KMS-11 (cell line): ENCODE data around the gene CAPN9.

Source experiments
- H2AFZ ChIP-seq: fragments of 200-600 bp; sonication (generic); 2 replicates; pipeline ENCODE4 v1.6.1; 2016; ENCODE audit warnings: antibody characterized with exemption, mixed run types, low read depth
- H3K27ac ChIP-seq: fragments of 200-600 bp; sonication (generic); 2 replicates; pipeline ENCODE4 v1.6.1; 2016; ENCODE audit warnings: mild to moderate bottlenecking, mixed run types
- H3K27me3 ChIP-seq: fragments of 200-600 bp; sonication (generic); 2 replicates; pipeline ENCODE4 v1.6.1; 2017; ENCODE audit warnings: mild to moderate bottlenecking, low read depth, mixed run types, moderate library complexity; ENCODE audit not compliant: insufficient read depth
- H3K36me3 ChIP-seq: fragments of 200-600 bp; sonication (generic); 2 replicates; pipeline ENCODE4 v1.6.1; 2017; ENCODE audit warnings: mild to moderate bottlenecking, mixed run types; ENCODE audit not compliant: insufficient read depth
- H3K4me1 ChIP-seq: fragments of 200-600 bp; sonication (generic); 2 replicates; pipeline ENCODE4 v1.6.1; 2016; ENCODE audit warnings: mild to moderate bottlenecking, low read depth, mixed run types; ENCODE audit not compliant: poor library complexity, severe bottlenecking
- H3K4me2 ChIP-seq: fragments of 200-600 bp; sonication (generic); 2 replicates; pipeline ENCODE4 v1.7.0; 2016; ENCODE audit warnings: mild to moderate bottlenecking, mixed run types
- H3K4me3 ChIP-seq: fragments of 200-600 bp; sonication (generic); IDR thresholded peaks from 2 replicates; pipeline ENCODE4 v1.6.1; 2017; ENCODE audit warnings: low read depth, low read length, mixed read lengths; ENCODE audit not compliant: insufficient read depth
- H3K79me2 ChIP-seq: fragments of 200-600 bp; sonication (generic); 2 replicates; pipeline ENCODE4 v1.6.1; 2016; ENCODE audit warnings: low read depth, mixed run types; ENCODE audit not compliant: insufficient read depth
- H3K9ac ChIP-seq: fragments of 200-600 bp; sonication (generic); 2 replicates; pipeline ENCODE4 v1.6.1; 2016; ENCODE audit warnings: mild to moderate bottlenecking, mixed run types
- H4K20me1 ChIP-seq: fragments of 200-600 bp; sonication (generic); 2 replicates; pipeline ENCODE4 v1.6.1; 2016; ENCODE audit warnings: mild to moderate bottlenecking, mixed run types; ENCODE audit not compliant: insufficient read depth
- CTCF ChIP-seq: fragments of 200-600 bp; sonication (generic); conservative IDR thresholded peaks from 2 replicates; pipeline ENCODE4 v1.6.1; 2017; ENCODE audit warnings: low read depth, mild to moderate bottlenecking, antibody characterized with exemption, low read length, moderate library complexity, mixed read lengths

CAPN9 gene

DNA sequence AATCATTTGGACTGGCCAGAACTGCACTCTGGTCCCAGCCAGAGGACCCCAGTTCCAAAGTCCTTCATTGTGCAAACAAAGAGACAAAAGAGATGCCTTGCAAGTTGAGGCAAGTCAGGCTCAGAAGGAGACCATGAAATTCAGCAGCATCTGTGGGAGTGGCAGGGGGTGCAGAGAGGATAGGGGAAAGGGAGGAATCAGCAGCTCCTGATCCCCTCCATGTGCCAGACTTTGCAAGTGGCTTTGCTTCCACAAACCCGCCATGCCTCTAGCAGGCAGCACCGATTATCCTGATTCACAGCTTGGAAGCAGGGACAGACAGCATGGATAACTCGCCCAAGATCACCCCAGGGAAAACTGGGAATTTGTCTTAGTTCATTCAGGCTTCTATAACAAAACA is 2.1 kb upstream of the CAPN9 start:
- H2AFZ ChIP-seq, result no peak overlapping the region

GRCh38 chr1:230746617-230747016 is 571 bp upstream of the CAPN9 start:
- no peak overlapping the region for H3K4me3 ChIP-seq
- no peak overlapping the region for H3K27ac ChIP-seq
- H3K36me3 ChIP-seq, result no peaks in the 10 kb centered on the region
- H3K9ac ChIP-seq, result no peak overlapping the region
- H3K27me3 ChIP-seq, result no peaks in the 10 kb centered on the region
- H3K4me2 ChIP-seq, result no peak overlapping the region
- H3K4me1 ChIP-seq, result no peaks in the 10 kb centered on the region
- H2AFZ ChIP-seq, result no peak overlapping the region
- no peak for TF ChIP-seq CTCF
- H4K20me1 ChIP-seq, result no peaks in the 10 kb centered on the region
- H3K79me2 ChIP-seq, result no peaks in the 10 kb centered on the region

More for the DNA sequence above, 2.1 kb upstream of the CAPN9 start:
- Histone ChIP-seq H3K36me3 (no peaks in the 10 kb centered on the region), H3K4me1 (no peaks in the 10 kb centered on the region), H3K27ac (no peak overlapping the region), H3K27me3 (no peaks in the 10 kb centered on the region), H3K4me2 (no peak overlapping the region), H3K9ac (no peak overlapping the region), H3K79me2 (no peaks in the 10 kb centered on the region), H4K20me1 (no peaks in the 10 kb centered on the region), H3K4me3 (no peak overlapping the region)
- no peak for TF ChIP-seq CTCF

DNA sequence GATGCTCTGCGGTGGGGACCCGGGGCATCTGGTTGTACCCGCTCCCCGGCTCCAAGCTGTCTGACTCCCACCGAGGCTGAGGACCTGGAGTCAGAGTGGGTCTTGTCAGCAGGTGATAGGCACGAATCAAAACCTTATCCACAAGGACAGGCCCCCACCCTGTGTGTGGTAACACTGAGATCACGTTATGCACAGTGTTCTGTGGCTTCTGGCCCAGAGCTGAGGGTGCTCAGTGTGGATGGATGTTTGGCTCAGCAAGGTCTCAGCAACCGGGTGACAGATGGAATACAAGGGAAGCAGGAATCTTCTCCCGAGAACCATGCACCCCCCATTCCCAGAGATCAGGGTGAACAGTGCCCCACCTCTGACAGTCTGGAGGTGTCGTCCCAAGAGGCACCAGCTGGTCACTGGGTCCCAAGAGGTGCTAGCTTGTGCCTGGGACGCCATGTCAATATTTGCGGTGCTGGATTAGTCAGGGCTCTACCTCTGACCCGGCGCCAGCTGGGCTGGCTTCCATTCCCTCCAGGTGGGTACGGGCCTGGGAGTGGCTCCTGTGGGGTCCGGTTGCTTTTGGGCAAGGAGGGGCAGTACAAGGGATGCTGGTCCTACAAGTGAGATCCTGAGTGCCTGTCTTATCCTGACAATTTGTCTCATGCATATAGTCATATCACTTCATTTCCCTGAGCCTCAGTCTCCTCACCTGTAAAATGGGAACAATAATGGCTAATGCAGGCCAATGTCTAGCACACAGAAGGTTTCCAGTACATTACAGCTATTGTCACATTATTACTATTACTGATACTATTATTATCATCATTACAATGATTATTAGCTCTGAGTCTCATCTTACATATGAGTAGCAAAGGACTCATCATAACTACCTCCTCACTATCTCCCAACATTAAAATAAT is 957 bp downstream of the CAPN9 start:
- no peak overlapping the region for H3K4me3 ChIP-seq
- no peaks in the 10 kb centered on the region for H3K4me1 ChIP-seq
- H2AFZ ChIP-seq, result no peak overlapping the region
- no peak for TF ChIP-seq CTCF
- H3K36me3 ChIP-seq, result no peaks in the 10 kb centered on the region
- H3K27ac ChIP-seq, result no peak overlapping the region
- no peak overlapping the region for H3K9ac ChIP-seq
- no peaks in the 10 kb centered on the region for H4K20me1 ChIP-seq
- no peak overlapping the region for H3K4me2 ChIP-seq
- no peaks in the 10 kb centered on the region for H3K27me3 ChIP-seq
- H3K79me2 ChIP-seq, result no peaks in the 10 kb centered on the region

GRCh38 chr1:230749150-230749549 is 2.0 kb downstream of the CAPN9 start:
- H3K9ac ChIP-seq, result no peak overlapping the region
- no peak overlapping the region for H3K4me3 ChIP-seq
- no peak overlapping the region for H3K27ac ChIP-seq
- no peaks in the 10 kb centered on the region for H4K20me1 ChIP-seq
- no peaks in the 10 kb centered on the region for H3K27me3 ChIP-seq
- no peak overlapping the region for H3K4me2 ChIP-seq
- no peak overlapping the region for H2AFZ ChIP-seq
- no peak for TF ChIP-seq CTCF
- H3K79me2 ChIP-seq, result no peaks in the 10 kb centered on the region
- H3K36me3 ChIP-seq, result no peaks in the 10 kb centered on the region
- peaks cover 2% of the 10 kb centered on the region for H3K4me1 ChIP-seq
